ENCODE data around the gene RPRD1B. TPM values are rescaled to one million over a fixed set of nuclear protein-coding genes. Genes with fewer than 3 reads are reported as not detected.

The RPRD1B gene
- total and polyA plus RNA-seq, 2 of the 8 experiments (the other 6 are each of a cell fraction or from before 2014, with no cell fraction given) = 10.3 to 20.9 TPM

DNA sequence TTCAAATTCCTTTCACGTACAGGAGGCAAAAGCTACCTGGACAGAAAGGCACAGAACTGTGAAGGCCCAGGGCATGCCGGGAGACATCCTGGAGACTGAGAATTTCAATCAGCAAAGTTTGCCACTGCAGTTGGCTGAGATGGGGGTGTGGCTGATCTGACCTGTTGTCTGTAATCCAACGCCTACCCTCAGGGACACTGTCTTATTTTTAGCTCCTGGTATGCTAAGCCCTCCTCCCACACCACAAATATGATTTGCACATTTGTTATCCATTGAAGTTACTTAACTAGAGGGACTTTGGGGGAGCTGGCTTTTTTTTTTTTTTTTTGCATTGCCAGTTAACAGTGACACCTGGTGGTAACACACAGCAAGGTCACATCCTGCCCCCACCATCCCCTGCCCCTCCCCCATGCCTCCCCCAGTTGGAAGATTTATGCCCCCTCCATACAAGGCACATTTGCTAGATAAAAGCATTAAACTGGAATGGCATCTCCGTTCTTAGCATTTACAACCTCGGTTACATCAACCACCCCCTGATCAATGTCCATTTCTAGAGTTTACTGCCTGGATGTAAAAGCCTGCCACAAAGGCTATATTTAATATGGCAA, 40.6 kb upstream of the RPRD1B start:
- Histone ChIP-seq H3K4me1 (replicated peaks in 1 of 4; ENCODE audit: control insufficient read depth in 3 of 4, insufficient read depth in 4 of 4, low read length in 3 of 4) (no peaks in the 10 kb centered on the region; a peak in 2 of 7 replicates), H3K4me3 (ENCODE audit: extremely low read depth in 1 of 4, insufficient read depth in 2 of 4, low read depth in 3 of 4, low read length in 4 of 4) (no peak overlapping the region), H2AFZ (ENCODE audit: low read length) (no peak overlapping the region), H3K23me2 (ENCODE audit: low read depth, low read length) (no peaks in the 10 kb centered on the region), H4K5ac (ENCODE audit: insufficient read length, low read depth, low read length) (no peak overlapping the region), H2AK5ac (ENCODE audit: low read depth, low read length) (no peak overlapping the region), H2BK12ac (ENCODE audit: low read depth, low read length) (no peak overlapping the region), H4K20me1 (replicated peaks in 1 of 2; ENCODE audit: control insufficient read depth in 1 of 2, insufficient read depth in 2 of 2, low read length in 2 of 2) (peaks cover 3 to 10% of the 10 kb centered on the region in 2 experiments), H2BK20ac (ENCODE audit: low read length) (no peak overlapping the region), H3K18ac (ENCODE audit: extremely low read depth, low read length) (no peak overlapping the region), H3K27ac (ENCODE audit: low read depth, low read length) (no peak overlapping the region), H3K23ac (ENCODE audit: insufficient read length) (no peak overlapping the region), H3K9me3 (ENCODE audit: insufficient read depth in 2 of 2, low read depth in 1 of 2, low read length in 1 of 2) (no peaks in the 10 kb centered on the region), H4K91ac (replicated peaks; ENCODE audit: insufficient read length, low read length) (no peak overlapping the region), H3K4me2 (ENCODE audit: insufficient read depth in 1 of 2, low read depth in 2 of 2, low read length in 2 of 2) (no peak overlapping the region), H4K8ac (ENCODE audit: extremely low read depth, insufficient read depth, low read length) (no peak overlapping the region), H2BK5ac (ENCODE audit: low read depth, low read length) (no peak overlapping the region), H2BK15ac (ENCODE audit: low read length) (0 out of 2 replicates have a peak overlapping the region, but pooled peaks have one; percentile 36), H3K79me2 (ENCODE audit: control insufficient read depth in 1 of 2, insufficient read depth in 2 of 2, low read length in 2 of 2) (no peaks in the 10 kb centered on the region), H3K79me1 (ENCODE audit: low read depth, low read length) (no peaks in the 10 kb centered on the region), H3K27me3 (replicated peaks in 1 of 4; ENCODE audit: control insufficient read depth in 3 of 4, extremely low read depth in 1 of 4, insufficient read depth in 3 of 4, low read length in 3 of 4) (no peaks in the 10 kb centered on the region), H3K4ac (replicated peaks; ENCODE audit: insufficient read length, low read depth, low read length) (no peak overlapping the region), H3K56ac (replicated peaks; ENCODE audit: insufficient read length, low read depth, low read length) (no peak overlapping the region), H3K9ac (replicated peaks in 1 of 4; ENCODE audit: extremely low read depth in 1 of 4, low read depth in 3 of 4, low read length in 3 of 4) (no peak overlapping the region), H3K14ac (ENCODE audit: insufficient read length) (no peak overlapping the region), H3K36me3 (ENCODE audit: control insufficient read depth in 2 of 4, insufficient read depth in 4 of 4, low read length in 3 of 4) (peaks cover 4 to 54% (median 31%) of the 10 kb centered on the region in 4 experiments; a peak in 7 of 8 replicates), H2BK120ac (replicated peaks; ENCODE audit: low read depth, low read length) (no peak overlapping the region)
- no peak for DNase-seq (ENCODE audit: low read depth in 1 of 2, low spot score in 2 of 2)
- no peak for FAIRE-seq
- CTCF ChIA-PET (ENCODE audit: partially characterized antibody) = interaction anchor here (0.6 to 5.3 kb wide), 26 partner anchors 9 to 464 kb away, joined by 3 to 32 read pairs (median 4); partner anchors contain the start of gene VSTM2L
- TF ChIP-seq, protein P1, sequence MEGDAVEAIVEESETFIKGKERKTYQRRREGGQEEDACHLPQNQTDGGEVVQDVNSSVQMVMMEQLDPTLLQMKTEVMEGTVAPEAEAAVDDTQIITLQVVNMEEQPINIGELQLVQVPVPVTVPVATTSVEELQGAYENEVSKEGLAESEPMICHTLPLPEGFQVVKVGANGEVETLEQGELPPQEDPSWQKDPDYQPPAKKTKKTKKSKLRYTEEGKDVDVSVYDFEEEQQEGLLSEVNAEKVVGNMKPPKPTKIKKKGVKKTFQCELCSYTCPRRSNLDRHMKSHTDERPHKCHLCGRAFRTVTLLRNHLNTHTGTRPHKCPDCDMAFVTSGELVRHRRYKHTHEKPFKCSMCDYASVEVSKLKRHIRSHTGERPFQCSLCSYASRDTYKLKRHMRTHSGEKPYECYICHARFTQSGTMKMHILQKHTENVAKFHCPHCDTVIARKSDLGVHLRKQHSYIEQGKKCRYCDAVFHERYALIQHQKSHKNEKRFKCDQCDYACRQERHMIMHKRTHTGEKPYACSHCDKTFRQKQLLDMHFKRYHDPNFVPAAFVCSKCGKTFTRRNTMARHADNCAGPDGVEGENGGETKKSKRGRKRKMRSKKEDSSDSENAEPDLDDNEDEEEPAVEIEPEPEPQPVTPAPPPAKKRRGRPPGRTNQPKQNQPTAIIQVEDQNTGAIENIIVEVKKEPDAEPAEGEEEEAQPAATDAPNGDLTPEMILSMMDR (IDR thresholded peaks at IDR 0.05; ENCODE audit: control extremely low read depth in 1 of 3, insufficient read depth in 1 of 3, low read depth in 1 of 3, low read length in 3 of 3) = peak; percentile 43 to 50 (median 43)
- TF ChIP-seq TBP (IDR thresholded peaks at IDR 0.05; ENCODE audit: low read depth, low read length) (no peak), RAD21 (IDR thresholded peaks at IDR 0.05 in 1 of 2, conservative IDR thresholded peaks at IDR 0.05 in 1 of 2; ENCODE audit: low read depth in 2 of 2, low read length in 2 of 2) (peak; percentile 61 to 62), RNF2 (IDR thresholded peaks at IDR 0.05; ENCODE audit: borderline replicate concordance, low read depth, low read length, missing control alignments, poor library complexity, severe bottlenecking) (no peak)
- POLR2A ChIA-PET (ENCODE audit: partially characterized antibody) = interaction anchor here (1.0 kb wide), 1 partner anchor 10 kb away, joined by 3 read pairs; no protein-coding TSS in a partner anchor
- 72% methylated on average over 5 of the region's 5 CpGs; no CpG with 5 or more reads in 1 of the 2 experiments for WGBS, 2 experiments (ENCODE audit: extremely low coverage in 1 of 2, insufficient coverage in 1 of 2, insufficient read length in 1 of 2, insufficient replicate concordance in 2 of 2, low coverage in 1 of 2, low lambda C conversion rate in 2 of 2, missing lambda C conversion rate in 1 of 2)
